GM10266 (cell line): ENCODE measurements around the gene DNAH8.
A peak's percentile ranks its signal among the peaks of the same experiment; 100 is the strongest.

Experiments
- DNase-seq: peaks from one replicate; pipeline ENCODE4 v3.0.0; 2012; ENCODE audit errors: extremely low spot score
- CTCF ChIP-seq: IDR thresholded peaks from 2 replicates; pipeline ENCODE4 v1.5.1; 2012; ENCODE audit warnings: mild to moderate bottlenecking, low read depth; ENCODE audit not compliant: control insufficient read depth, insufficient read depth; ENCODE audit errors: missing control alignments

The DNAH8 gene

GRCh38 chr6:39040080-39040673, 325.1 kb downstream of the DNAH8 start:
- no peak for TF ChIP-seq CTCF
- DNase-seq, result no peak

- peak; percentile 44 for DNase-seq
- no peak for TF ChIP-seq CTCF
Observed at GRCh38 chr6:39041072-39041471, 326.0 kb downstream of the DNAH8 start.

GRCh38 chr6:39043776-39044175, 328.7 kb downstream of the DNAH8 start:
- TF ChIP-seq CTCF, result no peak
- DNase-seq, result no peak

GRCh38 chr6:39044181-39044580, 329.1 kb downstream of the DNAH8 start:
- DNase-seq, result no peak
- no peak for TF ChIP-seq CTCF

- TF ChIP-seq CTCF, result no peak
- DNase-seq, result no peak
Observed at GRCh38 chr6:39047434-39048327, 332.6 kb downstream of the DNAH8 start.

- DNase-seq, result no peak
- no peak for TF ChIP-seq CTCF
Observed at GRCh38 chr6:39048481-39049399, 333.6 kb downstream of the DNAH8 start, which contains the start of gene GLP1R. GLP1R (plus strand) TSS chr6:39048781; CDS start chr6:39048841, 60 bp downstream.
